Fibroblast of lung (primary cell): ENCODE results near the gene TBC1D3K.

ENCODE experiments used
- EZH2 ChIP-seq: IDR thresholded peaks from 2 replicates; pipeline ENCODE4 v1.5.1; 2012; ENCODE audit warnings: low read length, control low read depth, mild to moderate bottlenecking; ENCODE audit errors: missing control alignments
- TF ChIP-seq, protein P1 (sequence below), 2 donors: IDR thresholded peaks in 1 of 2; conservative IDR thresholded peaks in 1 of 2; 1 replicate in 1 of 2; 2 replicates in 1 of 2; pipeline ENCODE4 v1.5.1; 2011 to 2012; ENCODE audit warnings: low read length in 2 of 2, control low read depth in 1 of 2, inconsistent platforms in 1 of 2, low read depth in 1 of 2, mild to moderate bottlenecking in 1 of 2

- TF ChIP-seq, protein P1, sequence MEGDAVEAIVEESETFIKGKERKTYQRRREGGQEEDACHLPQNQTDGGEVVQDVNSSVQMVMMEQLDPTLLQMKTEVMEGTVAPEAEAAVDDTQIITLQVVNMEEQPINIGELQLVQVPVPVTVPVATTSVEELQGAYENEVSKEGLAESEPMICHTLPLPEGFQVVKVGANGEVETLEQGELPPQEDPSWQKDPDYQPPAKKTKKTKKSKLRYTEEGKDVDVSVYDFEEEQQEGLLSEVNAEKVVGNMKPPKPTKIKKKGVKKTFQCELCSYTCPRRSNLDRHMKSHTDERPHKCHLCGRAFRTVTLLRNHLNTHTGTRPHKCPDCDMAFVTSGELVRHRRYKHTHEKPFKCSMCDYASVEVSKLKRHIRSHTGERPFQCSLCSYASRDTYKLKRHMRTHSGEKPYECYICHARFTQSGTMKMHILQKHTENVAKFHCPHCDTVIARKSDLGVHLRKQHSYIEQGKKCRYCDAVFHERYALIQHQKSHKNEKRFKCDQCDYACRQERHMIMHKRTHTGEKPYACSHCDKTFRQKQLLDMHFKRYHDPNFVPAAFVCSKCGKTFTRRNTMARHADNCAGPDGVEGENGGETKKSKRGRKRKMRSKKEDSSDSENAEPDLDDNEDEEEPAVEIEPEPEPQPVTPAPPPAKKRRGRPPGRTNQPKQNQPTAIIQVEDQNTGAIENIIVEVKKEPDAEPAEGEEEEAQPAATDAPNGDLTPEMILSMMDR (conservative IDR thresholded peaks at IDR 0.05 in 1 of 2, IDR thresholded peaks at IDR 0.05 in 1 of 2; ENCODE audit: low read depth in 1 of 2, low read length in 2 of 2) = no peak
- no peak for TF ChIP-seq EZH2
Observed at GRCh38 chr17:37884516-37884915, 39.7 kb upstream of the TBC1D3K start.
